CD1c-positive myeloid dendritic cell (primary cell): Measurements from ENCODE around the gene SFXN5.

ENCODE experiments used
- DNase-seq: peaks from one replicate; pipeline ENCODE4 v3.0.0-alpha.2; 2016; ENCODE audit errors: extremely low spot score

SFXN5 gene

DNA sequence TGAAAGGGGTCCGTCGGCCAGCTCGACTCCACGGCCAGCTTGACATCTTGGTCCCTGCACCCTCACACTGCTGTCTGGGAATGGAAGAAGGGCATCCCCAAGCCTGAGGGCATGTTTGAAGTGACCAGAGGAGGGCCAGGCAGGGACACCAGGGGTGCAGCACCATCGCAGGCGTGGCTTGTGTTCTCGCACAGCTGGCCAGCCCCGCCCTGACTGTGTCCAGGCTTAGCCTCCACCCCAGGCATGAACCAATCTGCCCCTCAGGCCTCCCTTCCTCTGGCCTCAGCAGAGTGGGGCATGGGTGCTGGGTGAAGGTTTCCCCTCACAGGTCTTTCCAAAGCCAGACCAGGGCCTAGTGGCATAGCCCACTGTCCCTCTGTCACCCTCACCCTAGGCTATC, 129.2 kb downstream of the SFXN5 start:
- no peak for DNase-seq

DNA sequence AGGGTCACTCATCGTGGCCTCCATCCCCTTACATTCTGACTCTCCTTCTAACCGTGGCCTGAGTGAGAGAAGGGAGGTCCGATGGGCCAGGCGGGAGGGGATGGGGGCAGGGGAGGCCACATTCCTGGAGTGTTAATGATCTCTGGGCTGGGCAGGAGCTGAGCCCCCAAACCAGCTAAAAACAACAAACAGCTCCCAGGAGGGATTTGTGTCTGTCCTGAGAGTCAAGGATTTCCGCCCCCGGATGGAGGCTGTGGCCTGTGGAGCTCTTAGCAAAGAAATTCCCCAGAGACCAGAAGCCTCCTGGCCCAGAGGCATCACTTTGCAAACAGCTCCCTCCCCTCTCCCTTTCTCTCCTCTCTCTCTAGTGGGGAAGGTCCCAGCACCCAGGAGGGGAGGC, 130.7 kb downstream of the SFXN5 start:
- no peak for DNase-seq

DNA sequence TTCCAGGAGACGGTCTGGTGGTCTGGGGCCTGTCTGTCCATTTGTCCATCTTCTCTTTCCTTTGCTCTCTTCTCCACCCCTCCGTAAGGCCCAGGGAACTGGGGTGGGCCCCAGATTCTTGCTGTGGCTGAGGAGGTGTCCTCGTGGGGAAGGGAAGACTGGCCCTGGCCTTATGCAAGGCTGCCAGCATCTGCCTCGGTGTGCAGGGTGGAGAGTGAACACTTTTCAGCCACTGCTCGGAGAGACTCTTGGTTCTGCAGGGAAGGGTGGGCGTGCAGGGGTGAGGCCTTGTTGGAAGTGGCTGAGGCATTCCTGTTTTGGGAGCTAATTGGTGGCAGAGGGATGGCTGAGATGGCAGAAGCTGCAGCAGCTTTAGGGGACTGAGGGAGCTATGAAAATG, 131.2 kb downstream of the SFXN5 start:
- no peak for DNase-seq

DNA sequence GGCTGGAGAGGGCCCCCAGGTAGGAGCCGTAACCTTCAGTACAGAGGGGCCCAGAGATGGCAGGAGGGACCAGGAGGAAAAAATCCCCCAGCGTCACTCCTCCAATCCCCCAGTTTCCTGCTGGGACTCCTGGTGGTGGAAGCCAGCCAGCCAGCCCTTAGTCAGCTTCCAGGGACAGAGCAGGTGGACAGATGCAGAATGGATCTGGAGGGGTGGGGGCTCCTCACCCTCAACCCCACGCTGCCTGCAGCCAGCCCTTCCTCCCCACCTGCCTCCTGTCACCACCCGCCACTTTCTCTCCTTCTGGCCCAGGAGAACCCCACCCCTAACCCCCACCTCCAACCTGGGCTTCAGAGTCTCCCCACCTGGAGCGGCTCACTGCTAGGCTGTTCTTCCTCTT, 133.1 kb downstream of the SFXN5 start:
- DNase-seq, result no peak

DNA sequence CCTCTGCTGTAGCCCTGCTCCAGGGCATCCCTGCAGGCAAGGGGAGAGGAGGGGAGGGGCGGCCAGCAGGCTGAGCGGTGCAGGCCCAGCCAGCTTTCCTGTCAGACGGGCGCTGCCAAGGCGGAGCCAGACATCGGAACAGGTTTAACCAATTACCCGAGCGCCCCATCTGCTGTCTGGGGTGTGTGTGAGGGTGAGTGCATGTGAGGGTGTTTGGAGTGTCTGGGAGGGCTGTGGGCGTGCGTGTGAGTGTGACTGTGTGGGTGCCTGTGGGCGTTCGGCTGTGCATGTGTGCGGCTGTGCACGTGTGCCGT, 134.2 kb downstream of the SFXN5 start:
- no peak for DNase-seq

DNA sequence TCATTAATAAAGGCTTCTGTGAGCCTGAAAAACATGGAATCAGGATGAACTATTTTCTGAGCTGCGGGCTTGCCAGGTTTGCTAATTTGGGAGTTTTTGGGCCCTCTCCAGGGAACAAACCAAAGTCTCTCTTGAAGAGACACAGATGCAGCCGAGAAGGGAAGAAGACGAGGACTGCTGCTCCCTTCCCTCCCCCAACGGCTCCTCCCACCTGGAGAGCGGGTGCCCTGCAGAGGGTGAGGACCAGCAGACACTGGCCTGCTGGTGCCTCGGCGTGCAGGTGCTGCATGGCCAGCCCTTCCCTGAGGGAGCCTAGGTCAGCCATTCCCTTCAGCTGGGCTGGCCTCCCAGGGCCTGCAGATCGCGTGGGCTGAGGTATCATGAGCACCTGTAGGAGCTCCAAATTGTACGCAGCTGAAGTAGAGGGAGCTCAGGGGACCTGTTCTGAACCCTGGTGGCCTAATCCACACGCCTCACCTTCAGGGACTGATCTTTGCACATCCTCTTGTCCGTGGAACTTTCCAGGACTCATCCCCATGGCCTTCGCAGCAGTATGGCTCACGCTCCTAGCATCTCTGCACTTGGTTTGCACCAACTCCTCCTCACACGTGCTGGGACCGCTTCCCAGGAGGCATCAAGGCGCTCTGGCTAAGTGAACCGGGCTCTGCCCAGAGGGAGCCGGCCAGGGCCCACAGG, 134.7 kb downstream of the SFXN5 start:
- DNase-seq, result no peak

DNA sequence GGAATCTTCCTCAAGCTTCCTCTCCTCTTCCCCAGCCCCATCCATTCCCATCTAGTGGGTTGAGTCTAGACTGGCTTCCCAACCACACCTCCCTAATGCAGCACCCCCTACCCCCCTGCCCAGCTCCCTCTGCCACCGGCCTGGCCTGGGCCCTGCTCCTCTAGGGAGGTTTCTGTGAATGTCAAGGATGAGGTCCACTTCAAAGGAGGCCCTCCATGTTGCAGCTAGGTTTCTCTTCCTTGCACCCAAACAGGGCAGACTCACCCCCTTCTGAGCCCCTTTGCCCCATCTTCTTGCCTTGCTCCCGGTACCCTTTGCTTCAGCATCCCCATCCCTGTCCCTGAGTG, 135.9 kb downstream of the SFXN5 start:
- no peak for DNase-seq

DNA sequence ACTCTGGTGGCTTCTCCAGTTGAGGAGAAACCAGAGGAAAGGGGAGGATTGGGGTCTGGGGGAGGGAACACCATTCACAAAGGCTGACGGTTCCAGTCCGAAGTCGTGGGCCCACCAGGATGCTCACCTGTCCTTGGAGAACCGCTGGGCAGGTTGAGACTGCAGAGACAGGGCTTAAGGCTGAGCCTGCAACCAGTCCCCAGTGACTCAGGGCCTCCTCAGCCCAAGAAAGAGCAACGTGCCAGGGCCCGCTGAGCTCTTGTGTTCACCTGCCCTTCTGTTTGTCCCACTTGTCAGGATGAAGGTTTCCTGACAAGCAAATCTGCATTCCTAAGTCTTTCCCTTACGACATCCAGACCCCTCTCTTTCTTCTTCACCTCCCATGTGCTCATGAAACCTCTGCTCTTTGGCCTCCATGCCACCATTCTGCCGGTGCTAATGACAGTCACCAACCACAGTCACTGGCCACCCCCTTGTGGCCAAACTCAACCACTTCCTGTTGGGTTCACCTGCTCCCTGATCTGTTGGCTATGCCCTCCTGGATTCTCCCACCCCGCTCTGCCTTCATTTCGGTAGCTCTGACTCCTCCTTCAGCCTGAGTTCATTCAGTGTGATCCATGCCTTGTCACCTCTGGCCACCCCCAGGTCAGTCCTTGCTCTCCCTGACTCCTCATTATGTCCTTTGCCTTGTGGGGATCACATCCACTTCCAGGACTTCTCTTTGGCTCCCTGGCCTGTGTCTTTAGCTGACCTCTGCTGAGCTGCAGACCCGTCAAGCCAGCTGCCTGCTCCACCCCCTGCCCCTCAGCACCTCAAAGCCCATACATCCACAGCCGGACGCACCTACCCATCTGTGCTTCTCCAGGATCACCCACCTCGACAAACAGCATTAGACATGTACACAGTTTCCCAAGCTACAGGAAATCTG, 136.6 kb downstream of the SFXN5 start:
- DNase-seq, result peak; percentile 31

DNA sequence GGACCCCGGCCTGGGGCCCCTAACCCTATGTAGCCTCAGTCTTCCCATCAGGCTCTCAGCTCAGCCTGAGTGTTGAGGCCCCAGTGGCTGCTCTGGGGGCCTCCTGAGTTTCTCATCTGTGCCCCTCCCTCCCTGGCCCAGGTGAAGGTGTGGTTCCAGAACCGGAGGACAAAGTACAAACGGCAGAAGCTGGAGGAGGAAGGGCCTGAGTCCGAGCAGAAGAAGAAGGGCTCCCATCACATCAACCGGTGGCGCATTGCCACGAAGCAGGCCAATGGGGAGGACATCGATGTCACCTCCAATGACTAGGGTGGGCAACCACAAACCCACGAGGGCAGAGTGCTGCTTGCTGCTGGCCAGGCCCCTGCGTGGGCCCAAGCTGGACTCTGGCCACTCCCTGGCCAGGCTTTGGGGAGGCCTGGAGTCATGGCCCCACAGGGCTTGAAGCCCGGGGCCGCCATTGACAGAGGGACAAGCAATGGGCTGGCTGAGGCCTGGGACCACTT, 137.8 kb downstream of the SFXN5 start:
- DNase-seq, result no peak

DNA sequence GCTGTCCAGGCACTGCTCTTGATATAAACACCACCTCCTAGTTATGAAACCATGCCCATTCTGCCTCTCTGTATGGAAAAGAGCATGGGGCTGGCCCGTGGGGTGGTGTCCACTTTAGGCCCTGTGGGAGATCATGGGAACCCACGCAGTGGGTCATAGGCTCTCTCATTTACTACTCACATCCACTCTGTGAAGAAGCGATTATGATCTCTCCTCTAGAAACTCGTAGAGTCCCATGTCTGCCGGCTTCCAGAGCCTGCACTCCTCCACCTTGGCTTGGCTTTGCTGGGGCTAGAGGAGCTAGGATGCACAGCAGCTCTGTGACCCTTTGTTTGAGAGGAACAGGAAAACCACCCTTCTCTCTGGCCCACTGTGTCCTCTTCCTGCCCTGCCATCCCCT, 138.3 kb downstream of the SFXN5 start:
- DNase-seq, result no peak

DNA sequence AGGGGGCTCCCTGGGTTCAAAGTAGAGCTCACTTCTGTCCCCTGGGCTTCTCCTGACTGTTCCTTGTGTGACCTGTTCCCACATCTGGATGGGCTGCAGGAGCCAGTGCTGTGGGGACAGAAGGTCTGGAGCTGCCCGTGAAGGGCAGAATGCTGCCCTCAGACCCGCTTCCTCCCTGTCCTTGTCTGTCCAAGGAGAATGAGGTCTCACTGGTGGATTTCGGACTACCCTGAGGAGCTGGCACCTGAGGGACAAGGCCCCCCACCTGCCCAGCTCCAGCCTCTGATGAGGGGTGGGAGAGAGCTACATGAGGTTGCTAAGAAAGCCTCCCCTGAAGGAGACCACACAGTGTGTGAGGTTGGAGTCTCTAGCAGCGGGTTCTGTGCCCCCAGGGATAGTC, 138.7 kb downstream of the SFXN5 start:
- no peak for DNase-seq

DNA sequence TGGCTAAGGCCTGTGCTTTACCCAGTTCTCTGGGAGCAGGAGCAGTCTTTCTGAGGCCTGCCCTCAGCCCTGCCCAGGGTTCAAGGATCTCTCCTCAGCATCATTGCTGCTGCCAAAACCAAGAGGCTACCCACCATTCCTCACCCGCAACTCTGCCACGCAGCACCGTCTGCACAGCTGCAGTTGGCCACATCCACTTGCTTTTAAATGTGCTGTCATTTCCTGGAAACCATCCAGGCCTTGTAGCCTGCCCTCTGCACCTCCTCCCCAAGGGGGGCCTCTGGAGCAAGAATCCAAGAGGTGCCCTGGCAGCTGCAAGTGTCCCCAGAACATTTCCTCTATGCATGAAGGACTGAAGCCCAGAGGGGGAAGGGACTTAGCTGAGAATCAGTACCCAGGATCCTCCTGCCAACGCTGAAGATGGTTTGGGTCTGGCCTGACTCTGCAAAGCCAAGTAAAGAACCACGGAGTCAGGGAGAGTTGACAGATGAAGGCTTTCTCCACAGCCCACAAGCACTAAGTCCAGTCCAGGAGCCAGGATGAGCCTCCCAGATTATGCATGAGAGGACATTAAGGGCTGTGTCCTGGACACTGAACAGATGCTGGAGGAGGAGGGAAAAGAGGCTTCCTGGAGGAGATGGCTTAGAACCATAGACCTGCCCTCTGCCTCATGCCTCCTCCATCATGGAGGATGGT, 139.3 kb downstream of the SFXN5 start:
- DNase-seq, result no peak

DNA sequence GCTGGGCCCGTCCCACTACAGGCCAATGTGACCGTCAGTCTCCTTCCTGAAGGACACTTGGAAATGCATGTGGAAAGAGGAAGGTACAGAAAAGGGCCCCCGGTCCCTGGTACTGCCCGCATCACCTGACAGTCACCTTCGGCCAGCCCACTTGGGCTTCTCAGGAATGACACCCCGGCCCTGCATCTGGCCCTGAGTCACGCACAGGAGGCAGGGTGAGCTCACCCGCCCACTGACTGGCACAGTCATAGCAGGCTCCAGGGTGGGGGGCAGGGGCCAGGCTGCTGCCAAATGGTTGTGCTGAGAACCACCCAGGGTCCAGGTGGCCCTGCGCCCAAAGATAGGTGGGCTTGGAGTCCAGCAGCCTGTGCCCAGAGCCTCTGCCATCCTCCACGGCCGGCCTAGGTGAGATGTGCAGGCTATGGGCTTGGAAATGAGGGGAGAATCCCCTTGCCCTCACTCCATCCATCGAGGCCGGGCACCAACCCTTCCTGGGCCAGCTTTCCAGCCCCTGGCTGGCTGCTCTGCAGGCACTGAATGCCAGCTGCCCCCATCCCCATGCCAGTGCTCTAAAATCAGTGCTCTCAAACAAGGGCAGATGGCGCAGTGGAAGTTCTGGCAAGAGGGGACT, 140.1 kb downstream of the SFXN5 start:
- peak; percentile 61 for DNase-seq

DNA sequence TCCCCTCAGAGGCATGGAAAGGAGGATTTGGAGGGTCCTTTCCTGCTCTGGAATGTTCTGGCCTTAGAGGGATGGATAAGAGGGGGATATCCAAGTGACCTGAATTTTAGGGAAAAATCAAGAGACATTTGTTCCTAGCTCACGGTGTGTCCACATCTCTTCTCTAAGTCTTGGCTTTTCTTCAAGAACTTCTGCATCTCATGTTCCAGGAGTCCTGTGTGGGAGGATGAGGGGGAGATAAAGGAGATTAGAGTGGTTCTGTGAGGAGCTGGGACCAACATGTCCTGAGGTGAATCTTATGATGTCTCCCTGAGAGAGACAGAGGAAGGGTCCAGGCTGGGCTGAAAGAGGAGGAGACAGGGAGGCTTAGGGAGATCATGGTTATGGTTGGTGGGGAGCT, 142.5 kb downstream of the SFXN5 start:
- no peak for DNase-seq

DNA sequence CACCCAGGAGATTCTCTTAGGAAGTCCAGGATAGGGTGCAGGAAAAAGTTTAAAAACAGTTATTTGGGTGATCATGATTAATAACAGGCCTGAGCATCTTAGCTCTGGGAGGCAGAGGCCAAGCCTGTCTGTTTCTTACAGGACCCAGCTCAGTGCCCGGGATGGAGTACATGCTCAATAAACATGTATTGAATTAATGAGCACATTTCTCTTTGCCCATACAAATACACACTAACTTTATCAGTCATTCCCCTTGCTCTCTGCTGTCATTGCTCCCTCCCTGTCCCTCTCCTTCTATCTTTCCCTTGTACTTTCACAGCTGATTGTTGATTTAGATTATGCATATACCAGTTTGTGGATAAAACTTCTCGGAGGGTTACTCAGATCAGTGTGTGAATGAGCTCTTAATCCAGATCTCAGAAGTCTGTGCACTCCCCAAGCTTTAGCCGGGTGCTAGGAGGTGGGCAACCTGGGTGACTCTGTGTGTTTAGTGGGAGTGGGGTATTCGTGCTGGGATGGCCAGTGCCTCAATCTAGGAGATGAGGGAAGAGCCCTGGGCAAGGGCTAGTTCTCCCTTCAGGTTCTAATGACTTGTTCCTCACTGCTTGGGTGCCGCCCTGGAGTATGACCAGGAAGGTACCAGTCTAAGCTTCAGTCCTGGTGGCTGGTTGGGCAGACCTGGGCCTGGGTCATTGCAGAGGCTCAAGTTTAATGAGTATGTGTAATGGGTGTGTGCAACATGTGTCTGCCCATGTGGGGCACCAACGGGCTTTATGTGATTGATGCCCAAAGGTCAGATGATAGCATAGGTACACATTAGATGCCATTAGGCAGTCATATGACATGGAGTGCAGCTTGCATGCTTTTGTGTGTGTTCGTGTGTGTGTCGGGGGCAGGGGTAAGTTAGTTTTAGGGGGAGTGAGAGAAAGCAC, 143.6 kb downstream of the SFXN5 start:
- DNase-seq, result no peak

DNA sequence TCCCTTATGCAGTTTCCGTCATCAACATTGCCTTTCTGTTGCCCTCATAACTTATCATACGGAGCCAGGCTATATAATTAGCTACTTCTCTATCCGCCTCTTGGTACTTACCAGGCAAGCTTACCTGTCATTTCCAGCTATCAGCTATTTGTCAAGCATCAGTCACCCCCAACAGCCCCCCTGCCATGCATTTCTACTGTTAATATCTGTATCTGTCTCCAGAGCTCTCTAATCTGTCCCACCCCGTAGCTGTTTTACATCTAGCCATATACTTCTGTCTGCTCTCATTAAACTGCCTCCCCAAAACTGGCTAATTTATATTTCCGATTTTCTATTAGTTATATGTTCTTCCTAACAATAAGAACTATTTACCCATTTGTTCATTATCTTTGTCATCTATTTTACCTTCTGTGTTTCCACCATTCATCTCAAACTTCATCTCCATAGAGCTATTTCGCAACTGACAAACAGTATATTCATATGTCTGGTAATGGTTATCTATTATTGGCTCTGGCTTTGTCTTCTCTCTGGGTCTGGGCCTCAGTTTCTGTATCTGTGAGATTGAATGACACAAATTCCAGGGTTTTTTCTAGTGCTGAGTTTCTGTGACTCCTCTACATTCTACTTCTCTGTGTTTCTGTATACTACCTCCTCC, 144.6 kb downstream of the SFXN5 start:
- DNase-seq, result no peak

DNA sequence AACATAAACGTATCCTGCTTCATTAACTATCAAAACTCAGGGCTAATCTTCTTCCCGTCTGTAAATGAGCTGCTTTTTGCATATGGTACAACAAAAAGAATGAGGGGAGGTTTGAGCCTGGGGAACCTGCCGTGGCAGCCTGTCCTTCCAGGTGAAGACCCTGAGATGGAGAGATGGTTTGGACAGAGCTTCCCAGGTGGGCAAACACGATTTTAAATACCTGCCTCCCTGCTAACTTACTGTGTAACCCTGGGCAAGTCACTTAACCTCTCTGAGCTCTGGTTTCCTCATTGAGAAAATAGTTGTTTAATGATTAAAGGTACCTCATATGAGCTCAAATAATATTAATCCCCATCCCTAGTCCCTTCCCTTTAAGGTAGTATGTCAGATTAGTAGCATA, 145.1 kb downstream of the SFXN5 start:
- no peak for DNase-seq

DNA sequence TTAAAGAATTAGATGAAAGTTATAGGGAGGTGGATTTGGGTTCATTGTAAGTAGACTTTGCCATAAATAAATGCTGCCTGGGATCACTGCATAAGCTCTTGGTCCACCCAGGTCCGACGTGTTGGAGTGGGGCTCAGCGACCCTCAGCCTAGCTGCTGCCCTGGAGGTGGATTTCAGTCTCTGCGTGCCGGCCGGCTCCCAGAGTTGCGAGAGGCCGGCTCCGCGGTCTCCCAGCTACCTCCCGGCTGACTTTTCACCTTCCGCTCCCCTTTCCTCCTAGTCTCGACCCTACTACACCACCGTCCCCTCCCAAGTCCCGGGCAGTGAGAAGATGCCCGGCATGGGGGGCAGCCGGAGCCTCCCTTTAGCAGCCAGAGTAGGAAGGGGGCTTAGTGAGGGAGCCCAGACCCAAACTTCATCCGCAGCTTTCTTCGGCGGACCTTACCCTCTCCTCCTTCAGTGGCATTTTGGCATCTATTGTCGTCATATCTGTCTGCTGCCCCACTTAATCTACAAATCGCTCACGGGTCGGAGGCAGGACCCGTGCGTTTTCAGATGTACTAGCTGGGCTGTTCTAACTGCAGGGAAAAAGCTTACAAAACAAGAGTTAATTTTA, 146.1 kb downstream of the SFXN5 start:
- no peak for DNase-seq

DNA sequence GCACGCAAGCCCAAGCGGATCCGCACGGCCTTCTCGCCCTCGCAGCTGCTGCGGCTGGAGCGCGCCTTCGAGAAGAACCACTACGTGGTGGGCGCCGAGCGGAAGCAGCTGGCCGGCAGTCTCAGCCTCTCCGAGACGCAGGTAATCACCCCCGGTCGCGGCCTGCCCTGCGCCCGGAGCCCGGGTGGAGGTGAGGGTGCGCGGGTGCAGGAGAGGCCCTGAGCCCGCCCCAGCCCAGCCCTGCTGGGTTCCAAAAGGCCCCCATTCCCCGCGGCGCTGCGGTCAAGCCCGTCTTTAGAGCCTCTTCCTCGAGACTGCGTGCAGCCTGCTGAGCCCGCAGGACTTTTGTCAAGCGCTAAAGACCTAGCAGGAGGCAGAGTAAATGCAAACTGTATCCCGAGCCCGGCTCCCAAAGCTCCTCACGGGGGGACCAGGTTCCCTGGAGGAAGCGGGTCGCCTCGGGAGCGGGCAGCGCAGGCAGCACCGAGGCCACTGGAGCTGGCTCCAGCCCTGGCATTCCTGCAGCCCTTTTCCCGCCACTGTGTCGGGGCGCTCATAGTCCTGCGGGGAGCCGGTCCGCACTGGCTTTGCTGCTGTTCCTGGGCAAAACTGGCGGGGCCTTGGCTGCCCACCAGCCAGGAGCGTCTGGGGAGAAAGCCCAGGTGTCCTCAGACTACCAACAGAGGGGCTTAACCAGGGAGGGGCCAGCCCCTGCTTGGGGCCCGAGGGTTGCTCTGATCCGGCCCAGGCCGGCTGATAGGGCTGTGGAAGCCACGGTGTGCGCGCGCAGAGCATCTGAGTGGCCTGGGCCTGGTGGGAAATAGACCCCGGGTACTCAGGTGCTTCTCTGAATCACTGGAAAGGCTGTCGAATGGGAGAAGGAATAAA, 146.9 kb downstream of the SFXN5 start:
- peak; percentile 24 for DNase-seq
